H1 (cell line): ENCODE results near the gene LRBA. TPM values are rescaled to one million over a fixed set of nuclear protein-coding genes. Genes with fewer than 3 reads are reported as not detected.

Experiments used
- CTCF ChIA-PET: fragments of 300-600 bp; sonication (Branson Sonifier 250); formaldehyde crosslinking; loops from one replicate; lab custom pipeline; 2021; ENCODE audit not compliant: partially characterized antibody; lab: Charles Lee
- POLR2A ChIA-PET: fragments of 300-600 bp; sonication (Branson Sonifier 250); formaldehyde crosslinking; loops from one replicate; lab custom pipeline; 2021; ENCODE audit warnings: inconsistent platforms; ENCODE audit not compliant: partially characterized antibody; lab: Charles Lee
- DNase-seq, 2 experiments: peaks; one replicate each; pipeline versions ENCODE4 v3.0.0 to v3.0.0-alpha.2; 2010 to 2022; ENCODE audit warnings: low spot score in 2 of 2, low read depth in 1 of 2, mixed read lengths in 1 of 2
- FAIRE-seq: peaks from 2 replicates; lab custom pipeline; 2011; peaks lifted over from hg19 to GRCh38; lab: Jason Lieb, UNC
- H2AFZ ChIP-seq: 2 replicates; pipeline ENCODE4 v1.8.1; 2012; ENCODE audit warnings: low read length, inconsistent platforms
- H2AK5ac ChIP-seq: 2 replicates; pipeline ENCODE4 v1.6.1; 2013; ENCODE audit warnings: low read depth, low read length
- H2BK120ac ChIP-seq: replicated peaks from 2 replicates; pipeline ENCODE3; 2013; ENCODE audit warnings: low read depth, low read length, inconsistent platforms
- H2BK12ac ChIP-seq: 2 replicates; pipeline ENCODE4 v1.6.1; 2013; ENCODE audit warnings: low read depth, low read length
- H2BK15ac ChIP-seq: 2 replicates; pipeline ENCODE4 v1.6.1; 2013; ENCODE audit warnings: low read length
- H2BK20ac ChIP-seq: 2 replicates; pipeline ENCODE4 v1.6.1; 2013; ENCODE audit warnings: low read length
- H2BK5ac ChIP-seq: 2 replicates; pipeline ENCODE4 v1.6.1; 2013; ENCODE audit warnings: low read depth, low read length
- H3K14ac ChIP-seq: 2 replicates; pipeline ENCODE4 v1.6.1; 2013; ENCODE audit warnings: inconsistent platforms; ENCODE audit not compliant: insufficient read length
- H3K18ac ChIP-seq: 2 replicates; pipeline ENCODE4 v1.6.1; 2013; ENCODE audit warnings: low read length; ENCODE audit errors: extremely low read depth
- H3K23ac ChIP-seq: 2 replicates; pipeline ENCODE4 v1.6.1; 2013; ENCODE audit warnings: inconsistent platforms; ENCODE audit not compliant: insufficient read length
- H3K23me2 ChIP-seq: 2 replicates; pipeline ENCODE4 v1.6.1; 2013; ENCODE audit warnings: low read depth, low read length
- H3K27ac ChIP-seq: 2 replicates; pipeline ENCODE4 v1.6.1; 2011; ENCODE audit warnings: low read depth, low read length, inconsistent platforms
- H3K27me3 ChIP-seq, 4 experiments: replicated peaks in 1 of 4; 1 replicate in 1 of 4; 2 replicates in 3 of 4; pipeline versions ENCODE4 v1.6.1 to v1.8.1; 2011 to 2013; ENCODE audit warnings: low read length in 3 of 4, mild to moderate bottlenecking in 3 of 4, inconsistent platforms in 2 of 4, mixed read lengths in 2 of 4, moderate library complexity in 1 of 4; ENCODE audit not compliant: control insufficient read depth in 3 of 4, insufficient read depth in 3 of 4; ENCODE audit errors: extremely low read depth in 1 of 4
- H3K36me3 ChIP-seq, 4 experiments: 2 replicates each; pipeline versions ENCODE4 v1.6.1 to v1.8.1; 2011 to 2013; ENCODE audit warnings: mild to moderate bottlenecking in 4 of 4, low read length in 3 of 4, moderate library complexity in 2 of 4, control low read depth in 1 of 4, inconsistent platforms in 1 of 4; ENCODE audit not compliant: insufficient read depth in 4 of 4, control insufficient read depth in 2 of 4
- H3K4ac ChIP-seq: replicated peaks from 2 replicates; pipeline ENCODE3; 2013; ENCODE audit warnings: low read length, low read depth, mixed read lengths, inconsistent platforms; ENCODE audit not compliant: insufficient read length
- H3K4me1 ChIP-seq, 4 experiments: replicated peaks in 1 of 4; 1 replicate in 1 of 4; 2 replicates in 3 of 4; pipeline versions ENCODE4 v1.6.1 to v1.8.1; 2011 to 2013; ENCODE audit warnings: low read length in 3 of 4, inconsistent platforms in 2 of 4, mixed read lengths in 1 of 4; ENCODE audit not compliant: insufficient read depth in 4 of 4, control insufficient read depth in 3 of 4
- H3K4me2 ChIP-seq, 2 experiments: 2 replicates each; pipeline versions ENCODE4 v1.6.1 to v1.8.1; 2011 to 2013; ENCODE audit warnings: low read depth in 2 of 2, low read length in 2 of 2, control low read depth in 1 of 2, inconsistent platforms in 1 of 2, mild to moderate bottlenecking in 1 of 2; ENCODE audit not compliant: insufficient read depth in 1 of 2
- H3K4me3 ChIP-seq, 4 experiments: fragments of 200-600, 300-600 bp in 1 of 4; sonication (generic), shearing (Covaris generic), sonication (Bioruptor Twin) in 1 of 4; 2 replicates each; pipeline versions ENCODE4 v1.5.1 to v1.8.1; 2011 to 2016; ENCODE audit warnings: low read length in 4 of 4, low read depth in 3 of 4, control low read depth in 2 of 4, inconsistent platforms in 2 of 4, mild to moderate bottlenecking in 2 of 4, mixed read lengths in 1 of 4, moderate library complexity in 1 of 4; ENCODE audit not compliant: insufficient read depth in 2 of 4; ENCODE audit errors: extremely low read depth in 1 of 4
- H3K56ac ChIP-seq: replicated peaks from 2 replicates; pipeline ENCODE3; 2013; ENCODE audit warnings: low read depth, mild to moderate bottlenecking, mixed read lengths, low read length, inconsistent platforms; ENCODE audit not compliant: insufficient read length
- H3K79me1 ChIP-seq: 2 replicates; pipeline ENCODE4 v1.6.1; 2013; ENCODE audit warnings: low read depth, low read length, control low read depth
- H3K79me2 ChIP-seq, 2 experiments: 2 replicates each; pipeline versions ENCODE4 v1.6.1 to v1.8.1; 2012 to 2013; ENCODE audit warnings: low read length in 2 of 2, mild to moderate bottlenecking in 2 of 2, inconsistent platforms in 1 of 2; ENCODE audit not compliant: insufficient read depth in 2 of 2, control insufficient read depth in 1 of 2
- H3K9ac ChIP-seq, 4 experiments: replicated peaks in 1 of 4; 1 replicate in 1 of 4; 2 replicates in 3 of 4; pipeline versions ENCODE4 v1.6.1 to v1.8.1; 2011 to 2013; ENCODE audit warnings: low read depth in 3 of 4, low read length in 3 of 4, control low read depth in 2 of 4, mild to moderate bottlenecking in 2 of 4, moderate library complexity in 2 of 4, inconsistent platforms in 1 of 4; ENCODE audit errors: extremely low read depth in 1 of 4
- H3K9me3 ChIP-seq, 2 experiments: 2 replicates each; pipeline versions ENCODE4 v1.6.1 to v1.8.1; 2012 to 2013; ENCODE audit warnings: mild to moderate bottlenecking in 2 of 2, moderate library complexity in 2 of 2, control low read depth in 1 of 2, inconsistent platforms in 1 of 2, low read depth in 1 of 2, low read length in 1 of 2, mixed read lengths in 1 of 2; ENCODE audit not compliant: insufficient read depth in 2 of 2
- H4K20me1 ChIP-seq, 2 experiments: replicated peaks in 1 of 2; 2 replicates each; pipeline versions ENCODE3 to v1.8.1; 2011 to 2013; ENCODE audit warnings: inconsistent platforms in 2 of 2, low read length in 2 of 2, mild to moderate bottlenecking in 1 of 2; ENCODE audit not compliant: insufficient read depth in 2 of 2, control insufficient read depth in 1 of 2
- H4K5ac ChIP-seq: 2 replicates; pipeline ENCODE4 v1.6.1; 2013; ENCODE audit warnings: low read length, low read depth, mixed read lengths, inconsistent platforms; ENCODE audit not compliant: insufficient read length
- H4K8ac ChIP-seq: 2 replicates; pipeline ENCODE4 v1.8.0; 2013; ENCODE audit warnings: mild to moderate bottlenecking, moderate library complexity, low read length, inconsistent platforms; ENCODE audit not compliant: insufficient read depth; ENCODE audit errors: extremely low read depth
- H4K91ac ChIP-seq: replicated peaks from 2 replicates; pipeline ENCODE3; 2013; ENCODE audit warnings: low read length, mixed read lengths, inconsistent platforms; ENCODE audit not compliant: insufficient read length
- ATF2 ChIP-seq: IDR thresholded peaks from 2 replicates; pipeline ENCODE4 v1.6.1; 2012; ENCODE audit warnings: low read length, inconsistent platforms
- JUND ChIP-seq: IDR thresholded peaks from 2 replicates; pipeline ENCODE4 v1.6.1; 2011; ENCODE audit warnings: mild to moderate bottlenecking, improper control_type of control experiment, low read length
- POLR2AphosphoS5 ChIP-seq: IDR thresholded peaks from 2 replicates; pipeline ENCODE4 v1.6.1; 2011; ENCODE audit warnings: low read depth, low read length
- SP1 ChIP-seq: IDR thresholded peaks from 2 replicates; pipeline ENCODE4 v1.6.1; 2011; ENCODE audit warnings: low read depth, low read length
- SUZ12 ChIP-seq: fragments of 200-600 bp; sonication (generic); IDR thresholded peaks from 2 replicates; pipeline ENCODE4 v1.6.1; 2012; ENCODE audit warnings: mild to moderate bottlenecking, inconsistent platforms, low read length, moderate library complexity, mixed read lengths
- WGBS, 2 experiments: shearing (Covaris generic) in 1 of 2; methylation state at CpG; one replicate each; pipeline versions ENCODE4 v1.1.6 to v1.1.7; 2013 to 2015; ENCODE audit warnings: low lambda C conversion rate in 2 of 2, mixed read lengths in 2 of 2, inconsistent platforms in 1 of 2, low coverage in 1 of 2, missing lambda C conversion rate in 1 of 2; ENCODE audit not compliant: insufficient replicate concordance in 2 of 2, insufficient coverage in 1 of 2, insufficient read length in 1 of 2; ENCODE audit errors: extremely low coverage in 1 of 2, missing lambda C conversion rate in 1 of 2; 5-methylcytosine and 5-hydroxymethylcytosine counted together
- polyA plus RNA-seq, 7 experiments: library from polyadenylated mRNA; depleted of rRNA in 3 of 7; stranded (reverse) in 5 of 7; unstranded in 2 of 7; fragments of >200 nt in 5 of 7; fragments of 200-250 nt in 2 of 7; gene quantifications; 1 replicate in 5 of 7; 2 replicates in 1 of 7; 4 replicates in 1 of 7; pipeline versions ENCODE4 v1.2.1 to v1.2.3, GENCODE V29; 2011 to 2013; ENCODE audit warnings: missing spikeins in 2 of 7, mixed read lengths in 2 of 7
- total RNA-seq: library from RNA; stranded (reverse); fragmentation: NEBNext Ultra II Directional; extraction: Animal tissue kit (Norgen Biotek cat#: 25700); gene quantifications from 2 replicates; pipeline ENCODE4 v1.2.1, GENCODE V29; 2021

LRBA gene
- total and polyA plus RNA-seq, 2 of the 8 experiments (the other 6 are each of a cell fraction or from before 2014, with no cell fraction given): 54.6 to 83.2 TPM

GRCh38 chr4:150584111-150584915 lies 430.8 kb downstream of the LRBA start:
- TF ChIP-seq SUZ12: no peak
- 0 out of 2 replicates have a peak, but pooled peaks have one; percentile 17 for TF ChIP-seq ATF2
- 0 out of 2 replicates have a peak, but pooled peaks have one; percentile 37 for TF ChIP-seq SP1
- TF ChIP-seq JUND: no peak
- TF ChIP-seq POLR2AphosphoS5: no peak
- TF ChIP-seq, all 59 proteins: peak for 2
- peak overlapping the region; percentile 93 to 99 for H3K4me2 ChIP-seq
- ChIA-PET CTCF (interaction anchor here (1.0 to 2.1 kb wide), 2 partner anchors 8 to 10 kb away, joined by 3 to 4 read pairs; no protein-coding TSS in a partner anchor), POLR2A (no interaction called here)
- H3K4me3 ChIP-seq: peak overlapping the region; percentile 40 to 68 (median 62)
- H2BK5ac ChIP-seq: no peak overlapping the region
- H2BK12ac ChIP-seq: no peak overlapping the region
- no peak overlapping the region for H3K27ac ChIP-seq
- H3K79me1 ChIP-seq: no peaks in the 10 kb centered on the region
- no peak overlapping the region for H4K5ac ChIP-seq
- H3K4ac ChIP-seq: no peak overlapping the region
- no peaks in the 10 kb centered on the region; a peak in 2 of 8 replicates for H3K36me3 ChIP-seq
- H3K4me1 ChIP-seq: peaks cover 0 to 14% (median 6%) of the 10 kb centered on the region in 4 experiments; a peak in 4 of 7 replicates
- H2AFZ ChIP-seq: no peak overlapping the region
- 20% methylated on average over 11 of the region's 11 CpGs; no CpG with 5 or more reads in 1 of the 2 experiments for WGBS, 2 experiments
- H3K18ac ChIP-seq: no peak overlapping the region
- H4K91ac ChIP-seq: no peak overlapping the region
- H2BK20ac ChIP-seq: no peak overlapping the region
- no peak for FAIRE-seq
- H4K20me1 ChIP-seq: peaks cover 11 to 15% of the 10 kb centered on the region in 2 experiments
- H3K9ac ChIP-seq: no peak overlapping the region
- H4K8ac ChIP-seq: no peak overlapping the region
- H3K27me3 ChIP-seq: peaks cover 2 to 50% (median 33%) of the 10 kb centered on the region in 4 experiments; a peak in 6 of 7 replicates
- peaks cover 27% of the 10 kb centered on the region for H3K23me2 ChIP-seq
- H3K56ac ChIP-seq: no peak overlapping the region
- H3K14ac ChIP-seq: no peak overlapping the region
- no peak for DNase-seq
- H2BK15ac ChIP-seq: no peak overlapping the region
- no peaks in the 10 kb centered on the region for H3K79me2 ChIP-seq
- H3K9me3 ChIP-seq: no peaks in the 10 kb centered on the region
- no peak overlapping the region for H2BK120ac ChIP-seq
- H2AK5ac ChIP-seq: no peak overlapping the region
- no peak overlapping the region for H3K23ac ChIP-seq
